HEK293 (cell line): Measurements from ENCODE around the gene ADK.

Experiments
- RBAK ChIP-seq: fragments of 450-650 bp; formaldehyde crosslinking; IDR thresholded peaks from 2 replicates; pipeline ENCODE4 v1.5.1; 2016; ENCODE audit warnings: missing biosample characterization, missing genetic modification characterization
- ZNF211 ChIP-seq: fragments of 450-650 bp; formaldehyde crosslinking; IDR thresholded peaks from 2 replicates; pipeline ENCODE4 v1.5.1; 2016; ENCODE audit warnings: low read depth, missing biosample characterization, missing genetic modification characterization
- TF ChIP-seq, protein P1 (sequence below): fragments of 450-650 bp; formaldehyde crosslinking; IDR thresholded peaks from 2 replicates; pipeline ENCODE4 v1.5.1; 2016; ENCODE audit warnings: missing biosample characterization, missing genetic modification characterization
- TF ChIP-seq, protein P2 (sequence below): fragments of 450-650 bp; formaldehyde crosslinking; IDR thresholded peaks from 2 replicates; pipeline ENCODE4 v1.5.1; 2016; ENCODE audit warnings: missing biosample characterization, missing genetic modification characterization

DNA sequence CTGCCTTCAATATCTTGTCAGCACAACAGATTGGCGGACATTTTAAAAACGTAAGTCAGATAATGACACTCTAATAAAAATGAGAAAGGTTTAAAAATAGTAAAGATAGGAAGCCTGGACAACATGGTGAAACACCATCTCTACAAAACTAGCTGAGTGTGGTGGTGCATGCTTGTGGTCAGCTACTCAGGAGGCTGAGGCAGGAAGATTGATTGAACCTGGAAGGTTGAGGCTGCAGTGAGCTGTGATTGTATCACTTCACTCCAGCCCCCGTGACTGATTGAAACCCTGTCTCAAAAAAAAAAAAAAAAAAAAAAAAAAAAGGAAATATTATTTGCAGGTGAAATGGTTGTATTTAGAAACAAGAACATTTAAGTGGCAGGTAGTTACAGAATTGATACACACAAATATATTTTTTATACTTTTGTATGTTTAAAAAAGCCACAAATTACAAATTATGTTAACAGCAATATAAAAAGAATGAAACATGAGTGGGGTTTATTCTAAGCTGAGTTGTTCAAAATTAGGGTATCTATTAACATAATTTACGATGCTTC is 141.9 kb downstream of the ADK start:
- TF ChIP-seq, protein P1, sequence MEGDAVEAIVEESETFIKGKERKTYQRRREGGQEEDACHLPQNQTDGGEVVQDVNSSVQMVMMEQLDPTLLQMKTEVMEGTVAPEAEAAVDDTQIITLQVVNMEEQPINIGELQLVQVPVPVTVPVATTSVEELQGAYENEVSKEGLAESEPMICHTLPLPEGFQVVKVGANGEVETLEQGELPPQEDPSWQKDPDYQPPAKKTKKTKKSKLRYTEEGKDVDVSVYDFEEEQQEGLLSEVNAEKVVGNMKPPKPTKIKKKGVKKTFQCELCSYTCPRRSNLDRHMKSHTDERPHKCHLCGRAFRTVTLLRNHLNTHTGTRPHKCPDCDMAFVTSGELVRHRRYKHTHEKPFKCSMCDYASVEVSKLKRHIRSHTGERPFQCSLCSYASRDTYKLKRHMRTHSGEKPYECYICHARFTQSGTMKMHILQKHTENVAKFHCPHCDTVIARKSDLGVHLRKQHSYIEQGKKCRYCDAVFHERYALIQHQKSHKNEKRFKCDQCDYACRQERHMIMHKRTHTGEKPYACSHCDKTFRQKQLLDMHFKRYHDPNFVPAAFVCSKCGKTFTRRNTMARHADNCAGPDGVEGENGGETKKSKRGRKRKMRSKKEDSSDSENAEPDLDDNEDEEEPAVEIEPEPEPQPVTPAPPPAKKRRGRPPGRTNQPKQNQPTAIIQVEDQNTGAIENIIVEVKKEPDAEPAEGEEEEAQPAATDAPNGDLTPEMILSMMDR (tag by site-specific recombination), result no peak
- TF ChIP-seq ZNF211, result no peak
- TF ChIP-seq RBAK (tag by site-specific recombination), result no peak
- TF ChIP-seq, protein P2, sequence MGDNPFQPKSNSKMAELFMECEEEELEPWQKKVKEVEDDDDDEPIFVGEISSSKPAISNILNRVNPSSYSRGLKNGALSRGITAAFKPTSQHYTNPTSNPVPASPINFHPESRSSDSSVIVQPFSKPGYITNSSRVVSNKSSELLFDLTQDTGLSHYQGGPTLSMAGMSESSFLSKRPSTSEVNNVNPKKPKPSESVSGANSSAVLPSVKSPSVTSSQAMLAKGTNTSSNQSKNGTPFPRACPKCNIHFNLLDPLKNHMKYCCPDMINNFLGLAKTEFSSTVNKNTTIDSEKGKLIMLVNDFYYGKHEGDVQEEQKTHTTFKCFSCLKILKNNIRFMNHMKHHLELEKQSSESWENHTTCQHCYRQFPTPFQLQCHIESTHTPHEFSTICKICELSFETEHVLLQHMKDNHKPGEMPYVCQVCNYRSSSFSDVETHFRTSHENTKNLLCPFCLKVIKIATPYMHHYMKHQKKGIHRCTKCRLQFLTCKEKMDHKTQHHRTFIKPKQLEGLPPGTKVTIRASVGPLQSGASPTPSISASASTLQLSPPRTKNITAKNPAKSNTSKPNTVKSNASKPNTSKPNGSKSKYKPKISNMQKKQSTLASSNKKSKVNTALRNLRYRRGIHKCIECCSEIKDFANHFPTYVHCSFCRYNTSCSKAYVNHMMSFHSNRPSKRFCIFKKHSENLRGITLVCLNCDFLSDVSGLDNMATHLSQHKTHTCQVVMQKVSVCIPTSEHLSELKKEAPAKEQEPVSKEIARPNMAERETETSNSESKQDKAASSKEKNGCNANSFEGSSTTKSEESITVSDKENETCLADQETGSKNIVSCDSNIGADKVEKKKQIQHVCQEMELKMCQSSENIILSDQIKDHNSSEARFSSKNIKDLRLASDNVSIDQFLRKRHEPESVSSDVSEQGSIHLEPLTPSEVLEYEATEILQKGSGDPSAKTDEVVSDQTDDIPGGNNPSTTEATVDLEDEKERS (tag by site-specific recombination), result no peak
